SH-SY5Y (cell line): Measurements from ENCODE around the gene DDX6.

Experiments used
- GATA2 ChIP-seq: IDR thresholded peaks from 2 replicates; pipeline ENCODE4 v1.6.1; 2011; ENCODE audit warnings: mild to moderate bottlenecking, low read depth, low read length
- GATA3 ChIP-seq: IDR thresholded peaks from 2 replicates; pipeline ENCODE4 v1.6.1; 2011; ENCODE audit warnings: low read depth, mild to moderate bottlenecking, low read length, moderate library complexity

DNA sequence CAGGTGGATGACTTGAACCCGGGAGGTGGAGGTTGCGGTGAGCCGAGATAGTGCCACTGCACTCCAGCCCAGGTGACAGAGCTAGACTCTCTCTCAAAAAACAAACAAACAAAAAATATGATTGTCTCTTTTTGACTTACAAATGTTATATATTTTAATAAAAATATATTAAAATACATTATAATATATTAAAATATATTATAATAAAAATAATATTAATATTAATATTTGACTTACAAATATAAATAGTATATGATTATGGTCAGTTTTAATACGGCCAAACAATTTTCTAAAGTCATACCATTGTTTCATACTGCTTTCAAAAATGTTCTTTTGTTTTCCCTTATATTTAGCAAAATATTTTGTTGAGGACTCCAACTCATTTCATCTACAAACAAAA, 27.2 kb upstream of the DDX6 start:
- TF ChIP-seq GATA2 = no peak
- no peak for TF ChIP-seq GATA3
